Occipital lobe (tissue), 2 donors: ENCODE measurements around the gene KMO. TPM values are rescaled to one million over a fixed set of nuclear protein-coding genes. Genes with fewer than 3 reads are reported as not detected.

Experiments
- DNase-seq: peaks from one replicate; lab custom pipeline; 2025; lab: John Stamatoyannopoulos, UW
- total RNA-seq: library from RNA; depleted of rRNA; stranded (reverse); fragments of >200 nt; gene quantifications from one replicate; pipeline ENCODE4 v1.2.3, GENCODE V29; 2014

Gene KMO
- total RNA-seq, 1 donor from 2014 or later: 0.47 TPM

- DNase-seq: no peak
Measured at GRCh38 chr1:241592273-241592958, 60.2 kb downstream of the KMO start.

- no peak for DNase-seq
Measured at GRCh38 chr1:241593186-241593585, 61.0 kb downstream of the KMO start.

GRCh38 chr1:241596633-241597032, 64.5 kb downstream of the KMO start:
- no peak for DNase-seq

- no peak for DNase-seq
Measured at GRCh38 chr1:241598249-241598648, 66.1 kb downstream of the KMO start.

- DNase-seq: no peak
Measured at GRCh38 chr1:241600496-241600901, 68.3 kb downstream of the KMO start.

- no peak for DNase-seq
Measured at GRCh38 chr1:241603731-241604245, 71.6 kb downstream of the KMO start.

- no peak for DNase-seq
Measured at GRCh38 chr1:241605146-241605805, 73.1 kb downstream of the KMO start.

- DNase-seq: no peak
Measured at GRCh38 chr1:241606544-241606943, 74.4 kb downstream of the KMO start.

- no peak for DNase-seq
Measured at GRCh38 chr1:241607497-241607896, 75.3 kb downstream of the KMO start.

- no peak for DNase-seq
Measured at GRCh38 chr1:241608379-241609033, 76.3 kb downstream of the KMO start.

- no peak for DNase-seq
Measured at GRCh38 chr1:241610056-241610815, 78.1 kb downstream of the KMO start.

- DNase-seq: no peak
Measured at GRCh38 chr1:241611063-241611462, 78.9 kb downstream of the KMO start.

GRCh38 chr1:241611736-241612135, 79.6 kb downstream of the KMO start:
- no peak for DNase-seq

- DNase-seq: no peak
Measured at GRCh38 chr1:241612533-241613477, 80.6 kb downstream of the KMO start.

- DNase-seq: no peak
Measured at GRCh38 chr1:241614144-241614543, 82.0 kb downstream of the KMO start.

GRCh38 chr1:241614572-241614971, 82.4 kb downstream of the KMO start:
- no peak for DNase-seq

GRCh38 chr1:241615043-241615974, 83.1 kb downstream of the KMO start:
- DNase-seq: no peak

- no peak for DNase-seq
Measured at GRCh38 chr1:241617426-241617825, 85.2 kb downstream of the KMO start.

- no peak for DNase-seq
Measured at GRCh38 chr1:241622669-241623068, 90.5 kb downstream of the KMO start.
